ENCODE measurements around the gene NUP43. TPM values are rescaled to one million over a fixed set of nuclear protein-coding genes. Genes with fewer than 3 reads are reported as not detected.

NUP43 gene
- total RNA-seq, 1 donor from 2014 or later: 26.5 TPM

GRCh38 chr6:149716181-149716963 is 30.0 kb downstream of the NUP43 start:
- TF ChIP-seq CTCF (IDR thresholded peaks at IDR 0.05; ENCODE audit: insufficient read depth, low read length, poor library complexity, severe bottlenecking): no peak
- Histone ChIP-seq H3K27me3 (ENCODE audit: control insufficient read depth, insufficient read depth, low read length) (no peaks in the 10 kb centered on the region), H3K4me3 (ENCODE audit: low read depth, low read length) (peak overlapping the region; percentile 99), H3K36me3 (ENCODE audit: control insufficient read depth, insufficient read depth, low read length) (no peaks in the 10 kb centered on the region)
- DNase-seq (ENCODE audit: low read depth): no peak

DNA sequence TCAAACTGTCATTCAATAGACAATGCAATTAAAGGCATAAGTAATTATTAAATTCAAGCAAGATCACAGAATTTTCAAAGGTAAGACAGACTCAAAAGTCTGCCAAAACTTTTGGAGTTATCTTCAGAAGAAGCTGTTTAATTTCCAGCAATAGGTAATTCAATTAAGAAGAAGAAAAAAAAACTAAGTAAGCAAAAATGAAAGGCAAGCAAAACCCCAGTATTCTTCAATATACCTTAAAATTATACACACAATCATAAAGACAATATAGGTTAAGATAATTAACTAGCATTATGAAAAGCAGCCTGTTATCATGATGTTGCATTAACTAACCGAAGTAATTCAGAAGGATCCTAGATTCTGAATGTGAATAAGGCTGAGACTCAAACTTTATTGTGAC is 31.9 kb downstream of the NUP43 start:
- no peak overlapping the region for H3K4me3 ChIP-seq (ENCODE audit: low read depth, low read length)
- TF ChIP-seq CTCF (IDR thresholded peaks at IDR 0.05; ENCODE audit: insufficient read depth, low read length, poor library complexity, severe bottlenecking): no peak
- no peaks in the 10 kb centered on the region for H3K27me3 ChIP-seq (ENCODE audit: control insufficient read depth, insufficient read depth, low read length)
- no peaks in the 10 kb centered on the region for H3K36me3 ChIP-seq (ENCODE audit: control insufficient read depth, insufficient read depth, low read length)
- no peak for DNase-seq (ENCODE audit: low read depth)

DNA sequence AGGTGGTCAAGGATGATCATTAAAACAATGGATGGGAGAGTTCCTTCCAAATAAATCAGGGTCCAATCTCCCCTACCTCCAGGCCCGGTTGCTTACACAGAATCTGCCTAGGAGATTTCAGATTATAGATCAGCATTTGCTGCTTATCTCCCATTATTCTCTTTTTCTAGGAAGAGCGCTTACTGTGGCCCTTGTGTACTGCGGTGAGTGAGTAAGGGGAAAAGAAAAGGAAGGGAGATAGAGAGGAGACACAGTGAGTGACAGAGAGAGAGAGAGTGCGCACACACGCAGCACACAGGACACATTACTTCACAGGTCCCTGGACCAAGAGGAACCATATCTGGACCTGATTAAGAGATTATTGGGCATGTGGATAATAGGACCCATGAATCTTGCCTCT is 34.6 kb downstream of the NUP43 start:
- no peaks in the 10 kb centered on the region for H3K36me3 ChIP-seq (ENCODE audit: control insufficient read depth, insufficient read depth, low read length)
- no peak for DNase-seq (ENCODE audit: low read depth)
- H3K27me3 ChIP-seq (ENCODE audit: control insufficient read depth, insufficient read depth, low read length): no peaks in the 10 kb centered on the region
- no peak for TF ChIP-seq CTCF (IDR thresholded peaks at IDR 0.05; ENCODE audit: insufficient read depth, low read length, poor library complexity, severe bottlenecking)
- H3K4me3 ChIP-seq (ENCODE audit: low read depth, low read length): no peak overlapping the region

GRCh38 chr6:149701714-149702113 is 44.6 kb downstream of the NUP43 start:
- no peaks in the 10 kb centered on the region for H3K36me3 ChIP-seq (ENCODE audit: control insufficient read depth, insufficient read depth, low read length)
- no peak for DNase-seq (ENCODE audit: low read depth)
- TF ChIP-seq CTCF (IDR thresholded peaks at IDR 0.05; ENCODE audit: insufficient read depth, low read length, poor library complexity, severe bottlenecking): no peak
- no peak overlapping the region for H3K4me3 ChIP-seq (ENCODE audit: low read depth, low read length)
- H3K27me3 ChIP-seq (ENCODE audit: control insufficient read depth, insufficient read depth, low read length): no peaks in the 10 kb centered on the region

DNA sequence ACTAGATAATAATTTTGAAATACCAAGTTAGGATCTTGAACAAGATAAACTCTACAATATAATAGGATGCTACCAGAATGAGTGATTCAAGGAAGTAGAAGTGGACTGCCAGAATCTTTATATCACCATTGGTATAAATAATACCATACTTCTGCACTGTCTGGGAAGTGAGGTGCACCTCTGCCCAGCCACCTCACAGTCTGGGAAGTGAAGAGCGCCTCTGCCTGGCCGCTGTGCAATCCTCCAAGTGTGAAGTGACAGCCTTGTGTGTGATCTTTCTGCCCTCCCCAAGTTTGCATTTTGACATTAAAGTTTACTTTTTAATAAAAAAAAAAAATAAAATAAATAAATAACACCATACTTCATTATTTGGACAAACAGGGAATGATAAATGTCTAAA is 47.2 kb downstream of the NUP43 start:
- no peaks in the 10 kb centered on the region for H3K27me3 ChIP-seq (ENCODE audit: control insufficient read depth, insufficient read depth, low read length)
- no peak for TF ChIP-seq CTCF (IDR thresholded peaks at IDR 0.05; ENCODE audit: insufficient read depth, low read length, poor library complexity, severe bottlenecking)
- no peak for DNase-seq (ENCODE audit: low read depth)
- H3K36me3 ChIP-seq (ENCODE audit: control insufficient read depth, insufficient read depth, low read length): no peaks in the 10 kb centered on the region
- no peak overlapping the region for H3K4me3 ChIP-seq (ENCODE audit: low read depth, low read length)

GRCh38 chr6:149698175-149698574 is 48.2 kb downstream of the NUP43 start:
- TF ChIP-seq CTCF (IDR thresholded peaks at IDR 0.05; ENCODE audit: insufficient read depth, low read length, poor library complexity, severe bottlenecking): no peak
- no peak for DNase-seq (ENCODE audit: low read depth)
- H3K4me3 ChIP-seq (ENCODE audit: low read depth, low read length): no peak overlapping the region
- no peaks in the 10 kb centered on the region for H3K36me3 ChIP-seq (ENCODE audit: control insufficient read depth, insufficient read depth, low read length)
- no peaks in the 10 kb centered on the region for H3K27me3 ChIP-seq (ENCODE audit: control insufficient read depth, insufficient read depth, low read length)

Data from kidney epithelial cell (primary cell).